AG09309 (cell line): ENCODE measurements around the gene PPP1R9A.

Experiments
- DNase-seq: peaks from one replicate; pipeline ENCODE4 v3.0.0-alpha.2; 2010; ENCODE audit warnings: low read depth
- H3K4me3 ChIP-seq: 2 replicates; pipeline ENCODE4 v1.5.1; 2011; ENCODE audit warnings: mild to moderate bottlenecking, low read depth, low read length, moderate library complexity; ENCODE audit not compliant: control insufficient read depth
- CTCF ChIP-seq: IDR thresholded peaks from 2 replicates; pipeline ENCODE4 v1.5.1; 2011; ENCODE audit warnings: mild to moderate bottlenecking, low read depth, low read length, inconsistent platforms; ENCODE audit not compliant: insufficient read depth, control insufficient read depth; ENCODE audit errors: missing control alignments

PPP1R9A gene

GRCh38 chr7:95088536-95089215 lies 181.3 kb downstream of the PPP1R9A start:
- no peak overlapping the region for H3K4me3 ChIP-seq
- DNase-seq = no peak
- TF ChIP-seq CTCF = no peak

GRCh38 chr7:95089414-95090315 lies 182.3 kb downstream of the PPP1R9A start:
- DNase-seq = no peak
- no peak for TF ChIP-seq CTCF
- no peak overlapping the region for H3K4me3 ChIP-seq

- no peak overlapping the region for H3K4me3 ChIP-seq
- no peak for TF ChIP-seq CTCF
- DNase-seq = no peak
These were observed 184.9 kb downstream of the PPP1R9A start for GRCh38 chr7:95092324-95092723.

GRCh38 chr7:95095259-95095965 lies 188.0 kb downstream of the PPP1R9A start:
- no peak for TF ChIP-seq CTCF
- no peak overlapping the region for H3K4me3 ChIP-seq
- DNase-seq = no peak

- DNase-seq = no peak
- TF ChIP-seq CTCF = no peak
- no peak overlapping the region for H3K4me3 ChIP-seq
These were observed 188.7 kb downstream of the PPP1R9A start for GRCh38 chr7:95095966-95096540.

- no peak for TF ChIP-seq CTCF
- H3K4me3 ChIP-seq = no peak overlapping the region
- DNase-seq = no peak
These were observed 189.9 kb downstream of the PPP1R9A start for GRCh38 chr7:95097291-95097690.
